Subcutaneous adipose tissue (tissue), 4 donors: ENCODE data around the gene AIF1L. TPM values are rescaled to one million over a fixed set of nuclear protein-coding genes. Genes with fewer than 3 reads are reported as not detected.

Experiments
- CTCF ChIP-seq: fragments of 450-650 bp; IDR thresholded peaks from one replicate; pipeline ENCODE4 v1.5.1; 2016; ENCODE audit warnings: low read depth, mild to moderate bottlenecking, control low read depth, antibody characterized with exemption, moderate library complexity
- total RNA-seq, 4 donors: library from RNA; depleted of rRNA; stranded (reverse); fragments of >200 nt; gene quantifications; one replicate each; pipeline ENCODE4 v1.1.0, GENCODE V29; 2016

The AIF1L gene
- total RNA-seq, 4 donors from 2014 or later = 8.2 to 55.4 (median 19.4) TPM

DNA sequence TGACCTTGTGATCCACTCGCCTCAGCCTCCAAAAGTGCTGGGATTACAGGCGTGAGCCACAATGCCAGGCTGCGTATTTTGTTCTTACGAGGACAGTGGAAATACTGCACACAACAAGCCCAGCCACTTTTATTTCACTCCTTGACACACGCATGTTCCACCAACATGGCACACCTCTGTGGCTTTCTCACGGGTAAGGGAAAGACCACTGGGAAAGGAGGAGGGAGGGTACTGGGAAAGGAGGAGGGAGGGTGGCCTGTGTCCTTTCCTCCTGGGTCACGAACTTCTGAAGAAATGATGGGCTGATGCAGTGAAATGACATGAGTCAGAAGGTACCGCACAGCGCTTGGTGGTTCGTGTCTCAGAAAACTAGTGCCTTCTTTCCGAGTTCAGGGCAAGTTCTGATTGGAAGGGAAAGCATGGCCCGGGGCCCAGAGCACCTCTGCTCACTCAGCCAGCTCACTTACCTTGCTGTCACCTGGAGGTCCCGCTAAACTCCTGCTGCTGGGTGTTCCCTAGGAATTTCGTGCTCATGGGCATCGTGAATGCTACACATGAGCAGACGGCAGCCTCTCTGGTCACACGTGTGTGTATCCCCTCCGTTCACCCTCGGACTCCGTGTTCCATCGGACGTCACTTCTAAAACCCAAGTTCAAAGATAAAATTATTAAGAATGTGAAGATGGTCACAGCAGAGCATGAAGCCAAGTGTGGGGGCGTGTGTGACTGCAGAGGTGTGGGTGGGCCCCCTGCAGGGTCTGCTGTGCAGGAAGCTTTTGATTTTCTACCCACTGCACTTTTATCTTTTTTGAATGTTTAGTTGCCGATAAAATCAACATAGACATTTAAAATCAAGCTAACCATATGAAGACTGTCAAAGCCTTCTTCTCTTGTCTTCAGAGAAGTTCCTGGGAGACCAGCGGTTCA is 44.5 kb upstream of the AIF1L start:
- TF ChIP-seq CTCF = no peak

DNA sequence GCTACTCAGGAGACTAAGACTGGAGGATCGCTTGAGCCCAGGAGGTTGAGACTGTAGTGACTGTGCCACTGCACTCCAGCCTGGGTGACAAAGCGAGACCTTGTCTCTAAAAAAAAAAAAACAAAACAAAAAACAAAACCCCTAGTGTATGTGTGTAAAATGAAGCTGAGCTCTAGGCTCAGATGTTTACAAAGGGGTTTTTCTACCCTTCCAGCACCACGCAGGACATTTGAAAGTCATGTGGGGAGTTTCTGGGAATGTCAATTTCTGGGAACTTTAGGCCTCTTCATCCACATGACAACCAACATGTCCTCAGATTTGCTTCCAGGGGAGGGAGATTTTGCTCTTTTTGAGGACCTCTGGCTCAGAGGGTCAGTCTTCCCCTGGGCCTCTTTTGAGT is 42.4 kb upstream of the AIF1L start:
- TF ChIP-seq CTCF = no peak

DNA sequence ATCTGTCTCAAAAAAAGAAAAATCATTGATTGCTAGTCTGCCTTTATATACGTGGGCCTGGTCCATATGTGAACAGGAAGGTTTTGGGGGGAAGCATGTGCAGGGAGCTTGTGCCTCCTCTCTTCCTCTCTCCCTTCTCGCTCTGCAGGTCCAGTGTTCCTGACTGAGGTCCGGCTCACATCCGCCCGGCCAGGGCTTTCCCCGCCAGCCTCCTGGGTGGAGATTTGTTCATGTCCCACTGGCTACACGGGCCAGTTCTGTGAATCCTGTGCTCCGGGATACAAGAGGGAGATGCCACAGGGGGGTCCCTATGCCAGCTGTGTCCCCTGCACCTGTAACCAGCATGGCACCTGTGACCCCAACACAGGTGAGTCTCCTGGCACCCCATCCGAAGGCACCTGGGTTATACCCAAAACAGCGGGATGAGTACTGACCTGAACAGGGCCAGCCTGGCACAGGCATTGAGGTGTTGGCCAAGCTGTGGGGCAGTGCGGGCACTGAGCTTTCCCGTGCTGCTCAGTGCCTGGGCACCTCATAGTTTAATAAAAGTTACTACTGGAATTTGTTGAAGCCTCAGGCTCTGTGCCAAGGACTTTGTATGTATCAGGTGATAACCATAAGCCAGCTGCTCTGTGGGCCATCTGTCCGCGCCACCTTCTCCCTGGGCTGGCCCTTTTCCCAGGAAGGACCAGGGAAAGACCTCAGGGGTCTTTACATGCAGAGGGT is 39.4 kb upstream of the AIF1L start:
- TF ChIP-seq CTCF = no peak

DNA sequence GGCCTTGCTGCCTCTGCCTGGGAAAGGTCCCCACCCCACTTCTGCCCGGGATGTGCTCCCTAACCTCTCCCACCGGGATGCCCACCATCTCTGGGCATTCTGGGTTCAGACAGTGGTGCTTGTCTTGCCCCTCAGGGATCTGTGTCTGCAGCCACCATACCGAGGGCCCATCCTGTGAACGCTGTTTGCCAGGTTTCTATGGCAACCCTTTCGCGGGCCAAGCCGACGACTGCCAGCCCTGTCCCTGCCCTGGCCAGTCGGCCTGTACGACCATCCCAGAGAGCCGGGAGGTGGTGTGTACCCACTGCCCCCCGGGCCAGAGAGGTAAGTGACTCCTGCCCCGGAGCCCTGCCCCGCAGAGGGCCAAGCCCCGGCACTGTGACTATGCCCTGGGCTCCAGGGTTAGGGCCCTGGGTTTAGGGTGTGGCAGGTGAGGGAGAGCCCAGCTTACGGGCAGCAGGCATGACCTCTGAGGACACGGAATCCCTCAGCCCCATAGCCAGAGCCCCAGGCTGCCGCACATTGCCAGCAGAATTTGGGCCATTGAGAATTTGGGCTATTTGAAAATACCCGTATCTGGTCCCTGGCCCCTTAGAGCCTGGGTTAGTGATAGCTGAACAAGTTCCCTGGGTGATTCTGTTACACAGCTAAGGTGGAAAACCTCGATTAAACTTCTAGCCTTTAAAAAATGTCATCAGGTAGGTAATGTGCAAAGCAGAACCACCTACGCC is 35.3 kb upstream of the AIF1L start:
- TF ChIP-seq CTCF = no peak

DNA sequence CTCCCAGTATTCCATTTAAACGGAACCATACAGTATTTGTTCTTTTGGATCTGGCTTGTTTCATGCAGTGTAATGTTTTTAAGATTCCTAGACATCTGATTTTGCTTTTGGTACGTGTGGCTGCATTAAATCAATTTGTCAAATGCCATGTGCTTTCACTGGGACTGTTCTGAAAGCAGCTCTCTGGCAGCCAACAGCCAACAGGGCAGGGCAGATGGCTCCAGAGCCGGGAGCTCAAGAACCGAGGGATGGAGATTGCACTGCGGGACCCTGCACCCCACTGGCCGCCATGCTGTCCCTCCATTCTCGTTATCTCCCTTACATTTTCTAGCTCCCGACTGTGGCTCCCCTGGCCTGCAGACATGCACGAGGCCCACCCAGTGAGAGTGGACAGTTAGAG is 33.4 kb upstream of the AIF1L start:
- no peak for TF ChIP-seq CTCF

DNA sequence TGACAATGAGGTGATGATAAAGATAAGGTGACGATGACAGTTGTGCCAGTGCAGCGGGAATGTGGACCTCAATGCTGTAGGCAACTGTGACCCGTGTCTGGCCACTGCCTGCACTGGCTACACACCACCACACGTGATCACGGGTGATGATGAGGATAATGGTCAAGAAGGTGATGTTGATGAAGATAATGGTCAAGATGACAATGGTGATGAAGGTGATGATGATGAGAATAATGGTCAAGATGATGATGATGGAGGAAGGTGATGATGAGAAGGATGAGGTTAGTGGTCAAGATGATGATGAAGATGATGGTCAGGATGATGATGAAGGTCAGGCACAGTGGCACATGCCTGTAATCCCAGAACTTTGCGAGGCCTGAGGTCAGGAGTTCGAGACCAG is 30.7 kb upstream of the AIF1L start:
- TF ChIP-seq CTCF = no peak

- TF ChIP-seq CTCF = no peak
These were observed 28.7 kb upstream of the AIF1L start for GRCh38 chr9:131067625-131068024.
